ENCODE measurements around the gene SRGAP2B.
"Not testable (repeated sequence)": the region's sequence is repeated elsewhere in the genome, so short reads cannot be mapped to it uniquely, and the experiment has no call there.

Gene SRGAP2B

DNA sequence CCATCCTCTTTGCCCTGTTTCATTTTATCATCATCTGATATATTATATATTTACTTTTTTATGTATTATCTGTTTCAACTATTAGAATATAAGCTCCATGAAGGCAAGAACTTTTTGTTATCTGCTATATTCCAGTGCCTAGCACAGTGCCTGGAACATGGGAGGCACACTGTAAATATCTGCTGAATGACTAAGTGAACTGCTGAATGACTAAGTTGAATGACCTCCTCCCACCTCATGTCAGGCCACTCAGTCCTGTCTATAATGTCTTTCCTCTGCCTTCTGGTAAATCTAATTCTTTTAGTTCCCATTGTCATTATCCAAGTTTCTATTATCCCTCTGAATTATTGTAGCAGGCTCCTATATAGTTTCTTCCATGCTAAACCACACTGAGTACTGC lies 156.5 kb downstream of the SRGAP2B start:
- DNase-seq = not testable (repeated sequence)

DNA sequence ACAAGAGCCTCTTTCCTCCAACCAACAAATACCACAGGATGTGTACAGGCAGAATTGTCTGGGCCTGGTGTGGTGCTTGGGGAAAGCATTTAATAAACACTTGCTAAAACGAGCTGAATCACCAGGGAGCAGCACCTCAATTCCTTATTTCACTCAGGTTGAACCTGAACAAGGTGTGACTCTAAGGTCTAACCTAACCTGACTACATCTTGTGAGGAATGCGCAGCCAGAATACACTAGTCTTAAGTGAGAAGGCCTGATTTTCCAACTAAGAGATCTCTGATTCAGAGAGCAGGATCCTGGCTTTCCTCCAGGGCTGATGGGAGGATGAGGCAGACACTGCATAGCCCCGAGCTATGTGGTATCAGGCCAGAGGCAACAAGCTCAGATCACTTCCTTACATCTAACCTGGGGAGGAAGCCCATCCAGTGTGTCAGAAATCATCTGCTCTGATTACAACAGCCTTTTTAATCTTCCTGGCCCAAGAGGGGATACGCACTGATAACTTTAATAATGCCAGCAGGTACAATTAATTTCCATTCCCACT lies 158.9 kb downstream of the SRGAP2B start:
- DNase-seq = not testable (repeated sequence)

DNA sequence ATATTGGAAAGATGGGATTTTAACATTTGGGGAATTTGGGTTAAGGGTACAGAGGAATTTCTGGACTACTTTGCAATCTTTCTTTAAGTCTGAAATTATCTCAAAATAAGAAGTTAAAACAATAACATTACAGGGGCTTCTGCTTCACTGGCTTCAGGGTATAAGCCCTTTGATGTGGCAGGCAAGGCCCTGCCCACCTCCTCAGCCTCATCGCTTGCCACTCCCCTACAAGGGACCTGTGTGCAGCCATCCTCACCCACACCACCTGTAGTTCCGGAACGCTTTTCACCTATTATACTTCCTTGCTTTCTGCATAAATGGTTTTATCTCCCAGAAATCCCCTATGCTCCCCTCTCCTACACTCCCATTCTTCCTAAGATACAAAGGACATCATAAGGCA lies 159.8 kb downstream of the SRGAP2B start:
- DNase-seq = not testable (repeated sequence)

DNA sequence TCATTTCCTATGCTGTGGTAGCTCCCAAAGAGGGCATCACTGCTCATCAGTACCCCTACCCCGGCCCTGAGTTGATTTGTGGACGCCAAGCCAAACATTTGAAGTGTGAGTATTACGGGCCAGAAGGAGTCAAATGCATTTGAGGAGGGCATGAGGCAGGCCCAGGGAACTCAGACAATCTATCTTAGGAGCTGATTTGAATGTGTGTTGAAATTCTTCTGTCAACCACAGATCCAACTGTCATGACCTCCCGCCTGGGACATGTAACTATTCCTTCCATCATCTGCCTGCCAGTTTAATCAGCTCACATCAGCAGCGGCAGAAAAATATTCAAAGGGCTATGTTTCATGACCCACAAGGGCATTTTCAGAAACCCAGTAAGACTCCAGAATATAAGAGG lies 162.1 kb downstream of the SRGAP2B start:
- not testable (repeated sequence) for DNase-seq

DNA sequence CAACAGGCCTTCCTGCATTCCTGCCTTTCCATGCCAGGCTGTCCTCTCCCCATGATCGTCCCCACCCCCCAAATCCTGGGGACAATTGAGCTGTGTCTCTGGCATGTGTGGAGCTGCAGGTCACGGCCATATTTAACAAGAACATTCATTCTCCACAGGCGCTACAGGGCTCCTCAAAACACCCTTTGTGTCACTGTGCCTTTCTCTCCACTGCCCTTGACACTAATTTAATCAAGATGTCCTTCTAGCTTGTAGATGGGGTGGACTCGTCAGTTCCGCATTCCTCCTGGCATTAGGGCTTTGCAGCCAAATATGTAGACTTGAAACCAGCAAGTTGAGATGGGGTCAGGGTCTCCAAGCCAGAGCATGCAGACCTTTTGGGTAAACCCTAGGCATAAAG lies 163.0 kb downstream of the SRGAP2B start:
- DNase-seq = not testable (repeated sequence)

DNA sequence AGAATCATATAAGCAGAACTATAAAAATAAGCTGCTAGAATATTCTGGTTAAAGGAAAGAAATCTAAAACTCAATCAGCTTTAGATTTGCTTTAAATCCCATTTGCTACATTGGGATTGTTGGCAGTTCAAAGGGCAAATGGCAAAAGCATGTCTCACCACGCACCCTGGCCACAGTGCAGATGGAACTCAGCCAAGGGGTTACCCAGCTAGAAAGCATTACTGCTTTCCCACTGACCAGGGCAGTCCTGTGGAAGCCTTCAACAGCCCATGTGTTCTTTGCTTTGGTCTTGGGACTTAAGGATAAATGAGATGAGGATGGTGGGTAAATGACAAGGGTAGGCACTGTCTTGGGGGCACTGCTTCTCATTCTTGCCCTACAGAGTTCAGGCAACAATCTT lies 163.6 kb downstream of the SRGAP2B start:
- DNase-seq = not testable (repeated sequence)

DNA sequence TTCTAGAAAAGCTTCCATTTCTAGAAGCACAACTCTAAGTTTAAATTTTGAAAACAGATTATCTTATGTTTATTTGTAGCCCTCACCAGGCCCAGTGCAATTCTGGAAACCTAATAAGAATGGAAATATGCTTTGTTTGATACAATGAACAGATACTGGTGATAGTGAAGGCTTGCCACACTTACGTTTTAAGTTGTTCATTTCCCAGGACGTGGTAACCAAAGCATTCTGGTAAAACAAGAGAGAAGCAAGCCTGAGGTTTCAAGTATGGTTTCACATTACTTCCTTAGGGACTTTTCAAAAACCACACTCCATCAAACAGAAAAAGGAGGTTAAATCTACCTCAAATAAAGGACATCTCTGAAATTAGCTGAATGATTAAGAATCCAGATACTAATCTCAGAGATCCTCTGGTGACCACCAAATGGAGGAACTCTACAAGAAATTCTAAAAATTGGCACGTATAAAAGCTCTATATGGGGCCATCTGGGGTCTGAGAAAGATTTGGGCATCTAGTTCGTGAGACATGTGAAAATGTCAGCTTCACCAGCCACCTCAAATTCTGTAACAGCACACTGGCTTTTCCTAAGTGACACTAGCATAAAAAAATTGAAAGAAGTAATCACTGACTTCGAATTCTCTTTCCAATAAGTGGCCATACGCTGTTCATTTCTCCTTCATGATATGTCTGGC lies 164.9 kb downstream of the SRGAP2B start:
- not testable (repeated sequence) for DNase-seq

DNA sequence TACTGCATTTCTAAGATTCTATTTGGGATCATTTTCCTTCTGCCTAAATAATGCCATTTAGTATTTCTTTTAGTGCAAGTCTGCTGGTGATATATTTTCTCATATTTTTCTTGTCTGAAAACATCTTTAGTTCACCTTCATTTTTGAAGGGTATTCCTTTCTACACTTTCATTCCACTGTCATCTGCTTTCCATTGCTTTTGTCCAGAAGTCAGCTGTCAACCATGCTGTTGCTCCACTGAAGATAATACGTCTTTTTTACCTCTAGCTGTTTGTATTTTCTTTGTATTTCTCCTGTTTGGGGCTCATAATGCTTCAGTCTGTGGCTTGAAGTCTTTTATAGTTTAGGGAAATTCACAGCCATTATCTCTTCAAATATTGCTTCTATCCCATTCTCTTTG lies 167.8 kb downstream of the SRGAP2B start:
- peak; percentile 25 for DNase-seq

DNA sequence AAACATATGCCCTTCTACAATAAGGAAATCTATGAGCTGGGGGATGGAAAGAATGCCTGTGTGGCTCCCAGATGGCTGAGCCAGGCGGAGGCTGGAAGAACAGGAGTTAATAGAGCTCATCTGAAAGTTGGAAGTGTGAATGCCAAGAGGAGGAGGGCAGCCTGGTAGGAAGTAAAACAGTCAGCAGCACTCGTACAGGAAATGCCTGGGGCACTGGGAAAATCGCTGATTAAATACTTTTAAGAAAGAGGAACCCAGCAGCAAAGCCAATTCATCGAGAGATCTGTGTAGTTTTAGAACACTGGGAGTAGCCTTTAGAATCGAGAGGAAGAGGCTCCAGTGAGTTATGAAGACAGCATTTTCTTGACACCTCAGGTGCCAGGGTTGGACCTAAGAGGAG lies 171.5 kb downstream of the SRGAP2B start:
- not testable (repeated sequence) for DNase-seq

DNA sequence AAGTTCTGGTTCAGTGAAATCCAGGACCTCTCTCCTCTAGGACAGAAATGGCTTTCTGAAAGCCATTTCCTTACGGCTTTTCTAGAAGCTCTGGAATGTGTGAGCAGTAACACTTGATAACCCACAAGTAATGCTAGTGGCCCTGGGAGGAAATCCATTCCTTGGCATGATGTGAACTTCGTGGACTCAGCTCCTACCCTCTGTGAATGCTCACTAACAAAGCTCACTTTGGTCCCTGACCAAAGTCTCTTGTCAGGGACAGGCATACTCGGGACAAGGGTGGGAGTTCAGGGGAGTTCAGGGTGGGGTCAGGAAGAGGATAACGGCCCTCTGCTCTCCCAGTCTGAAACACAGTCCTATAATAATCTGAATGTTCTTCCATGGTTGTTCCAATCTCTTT lies 172.3 kb downstream of the SRGAP2B start:
- DNase-seq = not testable (repeated sequence)

DNA sequence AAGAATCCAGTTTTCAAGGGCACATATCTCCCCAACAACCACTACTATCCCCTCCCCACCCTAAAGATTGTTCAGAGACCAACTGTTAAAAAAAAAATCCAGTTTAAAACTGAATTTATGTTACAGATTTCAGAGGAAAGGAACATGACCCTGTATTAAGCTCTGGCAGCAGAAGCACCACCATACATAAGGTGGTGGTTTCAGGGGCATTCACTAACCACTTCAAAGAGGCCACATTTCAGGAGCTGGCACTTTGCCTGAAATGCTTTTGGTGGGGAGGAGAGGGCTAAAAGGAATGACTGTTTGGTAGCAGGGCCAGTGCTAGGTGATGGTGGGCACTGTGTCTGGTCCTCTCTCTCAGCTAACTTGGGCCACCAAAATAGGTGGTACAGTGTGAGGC lies 176.0 kb downstream of the SRGAP2B start:
- not testable (repeated sequence) for DNase-seq

DNA sequence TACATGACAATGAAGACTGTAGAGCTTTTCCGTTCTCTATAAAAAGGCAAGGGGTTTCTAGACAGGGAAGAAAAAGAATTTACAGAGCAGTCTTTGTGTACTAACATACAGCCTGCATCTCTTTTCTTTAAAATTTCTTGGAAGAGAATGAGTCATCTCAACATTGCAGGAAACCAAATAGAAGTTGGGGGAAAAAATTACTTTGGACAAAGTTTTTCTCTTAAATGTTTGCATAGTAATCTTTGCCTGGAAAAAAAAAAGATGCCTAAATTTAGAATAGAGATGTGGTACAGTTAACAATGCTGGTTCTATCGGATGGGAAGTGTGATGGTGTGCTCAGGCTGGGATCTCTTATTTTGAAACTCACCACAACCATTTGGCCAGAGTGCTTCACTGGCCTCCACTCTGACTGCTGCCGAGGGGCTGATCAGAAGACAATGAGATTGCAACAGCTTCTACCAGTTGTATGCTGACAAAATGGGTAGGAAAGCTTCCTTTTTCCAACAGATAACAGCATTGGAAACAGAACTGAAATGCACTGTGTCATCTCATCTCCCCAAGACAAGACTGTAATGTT lies 177.0 kb downstream of the SRGAP2B start:
- DNase-seq = not testable (repeated sequence)

DNA sequence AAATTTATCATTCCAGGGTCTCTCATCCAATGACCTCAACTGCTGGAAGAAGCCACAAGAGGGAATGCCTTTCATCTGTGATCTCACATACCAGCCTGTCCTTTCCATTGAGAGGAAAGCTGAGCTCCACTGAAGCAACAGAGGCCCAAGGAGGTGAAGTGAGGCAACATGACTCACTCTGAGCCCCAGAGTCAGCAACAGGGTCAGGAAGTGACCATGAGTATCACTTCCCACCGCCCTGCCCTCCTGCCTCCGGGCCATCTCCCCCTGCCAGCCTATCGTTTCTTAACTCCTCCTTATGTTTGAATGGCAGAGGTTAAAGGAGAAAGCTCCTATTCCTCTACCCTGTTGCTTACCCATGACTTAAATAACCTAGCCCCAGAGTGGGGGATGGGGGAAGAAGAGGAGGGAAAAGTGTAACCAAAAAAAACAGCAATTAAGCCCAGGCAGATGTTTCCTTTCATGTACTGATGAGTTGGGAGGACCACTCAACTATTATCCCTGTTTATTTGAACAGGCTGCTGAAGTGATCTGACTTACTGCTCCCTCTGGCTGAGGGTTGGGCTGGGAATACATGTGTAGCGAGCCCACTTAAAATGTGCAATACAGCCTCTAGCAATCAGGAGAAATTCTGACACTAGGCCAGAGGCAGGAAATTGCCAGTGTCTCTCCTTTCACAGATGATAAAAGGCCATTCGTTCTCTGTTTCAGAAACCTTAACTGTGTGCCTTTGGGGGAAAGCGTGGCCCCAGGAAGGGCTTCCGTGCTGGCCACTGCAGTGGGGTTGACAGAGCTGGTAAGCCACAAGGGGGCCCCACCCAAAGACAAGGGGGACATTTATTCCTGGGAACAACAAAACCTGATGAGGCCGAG lies 177.7 kb downstream of the SRGAP2B start:
- not testable (repeated sequence) for DNase-seq

DNA sequence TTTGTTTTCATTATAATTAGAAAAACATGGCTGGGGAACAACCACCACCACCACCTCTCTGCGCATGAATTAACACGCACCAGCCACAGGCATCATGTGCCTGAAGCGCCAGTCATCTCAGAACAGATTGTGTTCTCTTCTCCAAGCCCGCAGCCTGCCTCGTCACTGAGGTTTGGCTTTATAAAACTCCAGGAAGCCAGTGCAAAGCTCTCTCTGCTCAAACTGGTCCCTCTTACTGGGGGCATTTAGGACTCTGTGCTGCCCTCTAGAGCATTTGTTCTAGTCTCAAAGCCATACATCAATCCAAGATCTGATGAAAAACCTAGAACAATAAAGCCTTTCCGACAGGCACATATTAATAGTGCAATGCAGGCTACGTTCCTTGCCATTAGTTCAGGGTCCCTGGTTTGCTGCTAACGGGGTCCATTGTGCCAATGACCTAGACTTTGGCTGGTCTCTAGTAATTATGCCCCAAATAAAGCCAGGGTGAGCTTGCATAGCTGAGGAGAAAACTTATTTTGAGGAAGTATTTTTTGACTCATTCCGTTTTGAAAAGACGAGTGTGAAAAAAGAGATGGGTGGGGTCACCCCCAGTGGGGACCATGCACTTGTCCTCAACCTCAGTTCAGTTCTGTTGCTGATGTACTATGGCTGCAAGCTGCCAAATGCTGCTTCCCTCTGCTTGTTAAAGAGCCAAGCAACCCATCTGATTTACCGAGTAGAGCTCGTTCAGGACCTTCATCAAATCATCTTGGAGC lies 181.0 kb downstream of the SRGAP2B start:
- DNase-seq = not testable (repeated sequence)

DNA sequence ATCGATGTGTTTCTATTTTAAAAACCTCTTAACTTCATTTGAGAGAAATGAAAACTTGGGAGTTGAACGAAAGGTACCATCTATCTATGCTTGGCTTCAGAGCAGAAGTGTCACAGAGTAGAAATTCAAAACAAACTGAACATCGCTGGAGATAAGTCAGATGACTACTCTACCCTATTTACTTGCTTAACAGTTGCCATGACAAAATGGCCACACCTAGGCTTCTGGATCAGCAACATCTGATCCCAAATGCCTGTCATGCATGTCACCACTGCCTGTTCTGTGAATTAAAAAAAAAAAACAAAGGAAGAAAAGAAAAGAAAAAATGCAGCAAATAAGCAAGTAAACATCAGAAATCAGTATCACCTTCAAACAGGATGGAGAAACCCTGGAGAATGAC lies 181.7 kb downstream of the SRGAP2B start:
- not testable (repeated sequence) for DNase-seq

DNA sequence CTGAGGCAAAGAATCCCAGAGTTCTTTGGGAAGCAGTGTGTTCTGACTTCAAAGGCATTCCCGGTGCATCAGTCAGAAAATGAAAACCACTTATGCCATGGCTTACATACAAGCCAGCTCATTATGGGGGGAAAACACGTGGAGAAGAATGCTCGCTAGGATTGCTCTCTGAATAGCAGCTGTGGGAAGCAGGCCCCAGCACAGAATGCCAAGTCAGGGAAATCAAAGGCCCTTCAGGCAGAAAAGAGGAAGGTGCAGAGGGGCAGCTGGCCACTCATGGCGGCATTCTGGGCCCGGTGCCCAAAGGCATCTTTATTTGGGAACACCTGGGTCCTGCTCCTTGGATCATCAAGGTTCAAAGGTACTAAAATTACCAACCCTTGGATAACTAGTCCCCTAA lies 184.4 kb downstream of the SRGAP2B start:
- not testable (repeated sequence) for DNase-seq

DNA sequence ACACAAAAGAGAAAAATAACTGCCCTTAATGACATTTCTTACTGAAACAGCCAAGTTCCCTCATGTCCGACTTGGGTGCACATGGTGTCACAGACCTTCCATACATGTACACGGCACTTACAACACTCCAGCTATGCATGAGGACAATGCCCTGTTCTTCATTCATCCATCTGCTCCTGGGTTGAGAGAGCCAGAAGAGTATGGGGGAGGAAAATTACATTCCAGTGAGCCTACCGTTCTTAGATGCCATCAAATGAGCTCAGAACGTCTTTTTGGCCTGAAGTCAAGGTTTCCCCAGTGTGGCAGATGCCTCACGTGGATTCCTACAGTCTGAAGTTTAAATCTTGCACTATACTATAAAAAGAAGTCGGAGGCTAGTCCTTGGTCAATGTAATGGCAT lies 194.3 kb downstream of the SRGAP2B start:
- DNase-seq = not testable (repeated sequence)

DNA sequence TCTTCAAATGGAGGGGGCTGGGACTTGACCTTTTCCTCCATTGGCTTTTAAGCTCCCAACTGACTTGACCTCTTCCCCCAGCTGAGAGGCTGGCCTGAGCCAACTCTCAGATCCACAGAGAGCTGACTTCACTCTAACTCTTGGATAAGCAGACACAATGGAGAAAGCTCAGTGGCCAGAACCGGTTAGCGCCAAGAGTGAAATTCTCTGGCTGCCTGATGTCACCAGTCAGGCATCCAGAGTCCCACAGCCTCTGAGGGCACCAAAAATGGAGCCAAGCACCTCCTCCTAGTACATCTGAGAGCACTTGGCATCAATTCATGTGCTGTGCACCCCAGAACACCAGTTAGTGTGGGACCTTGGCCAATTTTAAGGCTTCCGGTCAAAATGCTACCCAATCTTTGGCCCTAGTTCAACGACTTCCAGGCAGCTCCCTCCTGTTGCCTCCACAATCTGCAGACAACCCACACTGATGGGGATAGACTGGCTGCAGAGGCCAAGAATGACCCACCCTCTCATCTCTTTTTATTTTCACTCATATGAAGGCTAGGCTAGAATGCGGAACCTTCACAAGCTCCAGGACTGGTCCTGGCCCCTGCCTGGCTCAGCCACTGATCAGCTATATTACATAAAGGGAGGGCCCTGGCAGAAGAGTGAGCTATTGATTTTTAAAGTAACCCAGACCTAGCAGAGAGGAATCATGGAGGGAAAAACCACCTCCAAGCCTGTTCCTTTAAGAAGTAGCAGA lies 200.5 kb downstream of the SRGAP2B start:
- DNase-seq = not testable (repeated sequence)

DNA sequence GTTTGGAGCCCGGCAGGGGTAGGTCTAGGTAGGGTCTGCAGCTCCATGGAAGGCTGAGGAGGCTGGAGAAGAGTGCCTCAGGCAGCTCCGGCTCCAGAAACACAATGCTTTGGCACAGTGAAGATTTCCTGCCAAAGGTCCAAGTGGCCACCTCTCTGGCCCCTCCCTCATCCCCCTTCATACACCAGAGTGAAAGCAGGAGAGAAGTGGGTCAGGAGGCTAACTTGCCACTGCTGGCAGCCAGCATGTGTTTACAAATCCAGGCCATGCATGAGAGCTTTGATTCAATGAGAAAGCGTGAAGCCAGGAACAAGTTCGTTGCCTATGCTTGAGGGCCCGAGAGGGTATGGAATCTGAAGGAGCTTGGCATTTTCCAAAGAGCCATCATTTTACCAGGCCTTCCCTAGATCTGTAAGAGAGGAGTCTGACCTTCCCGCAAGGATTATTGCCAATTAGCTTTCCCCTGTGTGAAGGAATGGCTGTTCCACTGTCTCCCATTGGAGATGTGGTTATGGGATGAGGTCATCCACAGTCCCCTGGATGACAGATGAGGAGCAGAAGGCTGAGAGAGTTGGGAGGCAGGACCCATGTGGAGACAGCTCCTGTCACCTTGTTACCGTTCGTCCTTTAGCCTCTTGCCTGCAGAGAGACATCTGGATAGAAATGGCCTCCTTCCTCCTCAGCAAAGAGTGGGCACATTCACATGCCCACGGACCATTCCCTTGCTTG lies 201.3 kb downstream of the SRGAP2B start:
- not testable (repeated sequence) for DNase-seq

DNA sequence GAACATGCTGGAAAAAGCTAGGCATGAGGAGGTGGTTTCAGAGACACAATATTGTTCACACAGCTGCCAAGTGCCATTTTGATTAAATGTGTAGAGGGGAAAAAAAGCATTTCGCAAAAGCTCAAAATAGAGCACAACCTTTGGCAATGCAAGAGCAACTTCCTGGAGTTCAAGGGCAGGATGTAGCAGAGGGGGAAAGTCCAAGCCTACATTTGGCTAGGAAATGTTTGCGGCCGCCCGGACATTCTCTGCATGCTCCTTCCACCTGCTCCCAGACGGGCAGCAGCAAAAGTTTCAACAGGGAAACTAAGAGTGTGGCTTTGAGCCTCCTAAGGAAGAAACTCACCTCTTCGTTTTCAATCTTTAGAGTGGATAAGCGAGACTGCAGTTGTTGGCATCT lies 202.1 kb downstream of the SRGAP2B start:
- not testable (repeated sequence) for DNase-seq
